GM06990 (cell line): ENCODE results near the gene ELK4.

Source experiments
- DNase-seq: peaks from one replicate; pipeline ENCODE4 v3.0.0-alpha.2; 2011; ENCODE audit not compliant: insufficient read length; ENCODE audit errors: extremely low read depth
- H3K27me3 ChIP-seq: replicated peaks from 2 replicates; pipeline ENCODE4 v1.6.0; 2011; ENCODE audit warnings: low read length; ENCODE audit not compliant: control insufficient read depth, insufficient read depth
- H3K36me3 ChIP-seq: 2 replicates; pipeline ENCODE4 v1.5.1; 2011; ENCODE audit warnings: low read length; ENCODE audit not compliant: control insufficient read depth, insufficient read depth
- H3K4me3 ChIP-seq: replicated peaks from 2 replicates; pipeline ENCODE4 v1.5.1; 2011; ENCODE audit warnings: low read depth, mild to moderate bottlenecking, control low read depth, low read length
- CTCF ChIP-seq: IDR thresholded peaks from 2 replicates; pipeline ENCODE4 v1.5.1; 2011; ENCODE audit warnings: low read length, control low read depth, mild to moderate bottlenecking, inconsistent platforms; ENCODE audit not compliant: insufficient read depth, poor library complexity, severe bottlenecking

ELK4 gene

GRCh38 chr1:205630241-205630640, 1.6 kb downstream of the ELK4 start:
- Histone ChIP-seq H3K36me3 (no peaks in the 10 kb centered on the region; the same call in 1 of the 2 replicates), H3K4me3 (peak overlapping the region; percentile 85), H3K27me3 (no peaks in the 10 kb centered on the region)
- no peak for DNase-seq
- no peak for TF ChIP-seq CTCF

- H3K36me3 ChIP-seq = no peaks in the 10 kb centered on the region; the same call in 1 of the 2 replicates
- DNase-seq = no peak
- no peaks in the 10 kb centered on the region for H3K27me3 ChIP-seq
- TF ChIP-seq CTCF = no peak
- peak overlapping the region; percentile 85 for H3K4me3 ChIP-seq
Measured at GRCh38 chr1:205629751-205630150, 2.1 kb downstream of the ELK4 start.

- no peak for DNase-seq
- TF ChIP-seq CTCF = no peak
- Histone ChIP-seq H3K4me3 (no peak overlapping the region), H3K27me3 (no peaks in the 10 kb centered on the region), H3K36me3 (no peaks in the 10 kb centered on the region; the same call in 1 of the 2 replicates)
Measured at GRCh38 chr1:205627956-205628355, 3.9 kb downstream of the ELK4 start.

- TF ChIP-seq CTCF = no peak
- Histone ChIP-seq H3K4me3 (no peak overlapping the region), H3K27me3 (no peaks in the 10 kb centered on the region), H3K36me3 (peaks cover 1% of the 10 kb centered on the region)
- no peak for DNase-seq
Measured at GRCh38 chr1:205626216-205626615, 5.6 kb downstream of the ELK4 start.

GRCh38 chr1:205623646-205624045, 8.2 kb downstream of the ELK4 start:
- TF ChIP-seq CTCF = no peak
- Histone ChIP-seq H3K27me3 (no peaks in the 10 kb centered on the region), H3K36me3 (peaks cover 9% of the 10 kb centered on the region), H3K4me3 (no peak overlapping the region)
- no peak for DNase-seq

GRCh38 chr1:205620269-205620668, 11.5 kb downstream of the ELK4 start:
- Histone ChIP-seq H3K27me3 (no peaks in the 10 kb centered on the region), H3K36me3 (peaks cover 11% of the 10 kb centered on the region), H3K4me3 (no peak overlapping the region)
- TF ChIP-seq CTCF = no peak
- no peak for DNase-seq
